ENCODE data around the gene DNAJC1.
A peak's percentile ranks its signal among the peaks of the same experiment; 100 is the strongest.

Gene DNAJC1

GRCh38 chr10:21747809-21748208, 255.7 kb downstream of the DNAJC1 start:
- DNase-seq (ENCODE audit: low spot score in 2 of 2) = no peak
- H3K4me3 ChIP-seq = no peak overlapping the region
- no peaks in the 10 kb centered on the region for H3K27me3 ChIP-seq (ENCODE audit: low read depth)
- H3K36me3 ChIP-seq (replicated peaks) = peaks cover 10% of the 10 kb centered on the region
- in situ Hi-C loops (cut with MboI; ENCODE audit: low sequenced_read_pairs) = no loop called here
- H3K4me1 ChIP-seq = peaks cover 4% of the 10 kb centered on the region
- no peaks in the 10 kb centered on the region for H3K9me3 ChIP-seq

GRCh38 chr10:21746118-21746517, 257.4 kb downstream of the DNAJC1 start:
- in situ Hi-C loops (cut with MboI; ENCODE audit: low sequenced_read_pairs) = no loop called here
- DNase-seq (ENCODE audit: low spot score in 2 of 2) = no peak
- H3K9me3 ChIP-seq = no peaks in the 10 kb centered on the region
- peaks cover 26% of the 10 kb centered on the region for H3K36me3 ChIP-seq (replicated peaks)
- H3K4me1 ChIP-seq = peaks cover under 1% of the 10 kb centered on the region; the same call in 1 of the 2 replicates
- H3K4me3 ChIP-seq = no peak overlapping the region
- H3K27me3 ChIP-seq (ENCODE audit: low read depth) = no peaks in the 10 kb centered on the region

- DNase-seq (ENCODE audit: low spot score in 2 of 2) = no peak
- Histone ChIP-seq H3K4me1 (no peaks in the 10 kb centered on the region), H3K4me3 (no peak overlapping the region), H3K9me3 (no peaks in the 10 kb centered on the region), H3K27me3 (ENCODE audit: low read depth) (no peaks in the 10 kb centered on the region), H3K36me3 (replicated peaks) (peaks cover 37% of the 10 kb centered on the region)
- in situ Hi-C loops (cut with MboI; ENCODE audit: low sequenced_read_pairs) = no loop called here
Measured at GRCh38 chr10:21744223-21744622, 259.3 kb downstream of the DNAJC1 start.

- Histone ChIP-seq H3K4me3 (no peak overlapping the region), H3K4me1 (no peaks in the 10 kb centered on the region), H3K9me3 (no peaks in the 10 kb centered on the region), H3K27me3 (ENCODE audit: low read depth) (no peaks in the 10 kb centered on the region), H3K36me3 (replicated peaks) (peaks cover 37% of the 10 kb centered on the region)
- no peak for DNase-seq (ENCODE audit: low spot score in 2 of 2)
- in situ Hi-C loops (cut with MboI; ENCODE audit: low sequenced_read_pairs) = no loop called here
Measured at GRCh38 chr10:21742740-21743412, 260.7 kb downstream of the DNAJC1 start.

GRCh38 chr10:21740989-21741388, 262.5 kb downstream of the DNAJC1 start:
- H3K27me3 ChIP-seq (ENCODE audit: low read depth) = no peaks in the 10 kb centered on the region
- no peak overlapping the region for H3K4me3 ChIP-seq
- DNase-seq (ENCODE audit: low spot score in 2 of 2) = no peak
- no peaks in the 10 kb centered on the region for H3K9me3 ChIP-seq
- H3K4me1 ChIP-seq = no peaks in the 10 kb centered on the region
- peaks cover 37% of the 10 kb centered on the region for H3K36me3 ChIP-seq (replicated peaks)
- in situ Hi-C loops (cut with MboI; ENCODE audit: low sequenced_read_pairs) = no loop called here

GRCh38 chr10:21737106-21737505, 266.4 kb downstream of the DNAJC1 start:
- no peaks in the 10 kb centered on the region for H3K27me3 ChIP-seq (ENCODE audit: low read depth)
- in situ Hi-C loops (cut with MboI; ENCODE audit: low sequenced_read_pairs) = loop anchor here (10.0 kb wide), 1 partner anchor 462 kb away; no protein-coding TSS in a partner anchor
- no peak for DNase-seq (ENCODE audit: low spot score in 2 of 2)
- H3K36me3 ChIP-seq (replicated peaks) = peaks cover 53% of the 10 kb centered on the region
- peaks cover 3% of the 10 kb centered on the region; the same call in 1 of the 2 replicates for H3K4me1 ChIP-seq
- H3K4me3 ChIP-seq = no peak overlapping the region
- H3K9me3 ChIP-seq = no peaks in the 10 kb centered on the region

- H3K36me3 ChIP-seq (replicated peaks) = peaks cover 38% of the 10 kb centered on the region
Measured at GRCh38 chr10:21733710-21734109, 269.8 kb downstream of the DNAJC1 start.

GRCh38 chr10:21732067-21732772, 271.3 kb downstream of the DNAJC1 start:
- peaks cover 38% of the 10 kb centered on the region for H3K36me3 ChIP-seq (replicated peaks)
- in situ Hi-C loops (cut with MboI; ENCODE audit: low sequenced_read_pairs) = loop anchor here (10.0 kb wide), 1 partner anchor 457 kb away; no protein-coding TSS in a partner anchor
- peak; percentile 65 to 84 for DNase-seq (ENCODE audit: low spot score in 2 of 2)
- H3K9me3 ChIP-seq = no peaks in the 10 kb centered on the region
- H3K27me3 ChIP-seq (ENCODE audit: low read depth) = no peaks in the 10 kb centered on the region
- peaks cover 15% of the 10 kb centered on the region for H3K4me1 ChIP-seq
- H3K4me3 ChIP-seq = no peak overlapping the region

More at GRCh38 chr10:21733710-21734109, 269.8 kb downstream of the DNAJC1 start:
- Histone ChIP-seq H3K4me1 (peaks cover 3% of the 10 kb centered on the region; the same call in 1 of the 2 replicates), H3K27me3 (ENCODE audit: low read depth) (no peaks in the 10 kb centered on the region), H3K4me3 (no peak overlapping the region), H3K9me3 (no peaks in the 10 kb centered on the region)
- in situ Hi-C loops (cut with MboI; ENCODE audit: low sequenced_read_pairs) = loop anchor here (10.0 kb wide), 1 partner anchor 459 kb away; no protein-coding TSS in a partner anchor
- no peak for DNase-seq (ENCODE audit: low spot score in 2 of 2)

- Histone ChIP-seq H3K4me1 (peaks cover 43% of the 10 kb centered on the region), H3K36me3 (replicated peaks) (peaks cover 19% of the 10 kb centered on the region; the same call in 1 of the 2 replicates), H3K27me3 (ENCODE audit: low read depth) (no peaks in the 10 kb centered on the region), H3K4me3 (no peak overlapping the region), H3K9me3 (no peaks in the 10 kb centered on the region)
- in situ Hi-C loops (cut with MboI; ENCODE audit: low sequenced_read_pairs) = no loop called here
- no peak for DNase-seq (ENCODE audit: low spot score in 2 of 2)
Measured at GRCh38 chr10:21728618-21729017, 274.9 kb downstream of the DNAJC1 start.

- in situ Hi-C loops (cut with MboI; ENCODE audit: low sequenced_read_pairs) = no loop called here
- no peak overlapping the region for H3K4me3 ChIP-seq
- H3K9me3 ChIP-seq = no peaks in the 10 kb centered on the region
- H3K4me1 ChIP-seq = peaks cover 43% of the 10 kb centered on the region
- peak; percentile 49 to 81 for DNase-seq (ENCODE audit: low spot score in 2 of 2)
- no peaks in the 10 kb centered on the region for H3K27me3 ChIP-seq (ENCODE audit: low read depth)
- 0 out of 2 replicates have a peak, but pooled peaks cover 9% of the 10 kb centered on the region for H3K36me3 ChIP-seq (replicated peaks)
Measured at GRCh38 chr10:21727452-21728168, 275.9 kb downstream of the DNAJC1 start.

- Histone ChIP-seq H3K9me3 (no peaks in the 10 kb centered on the region), H3K4me1 (peaks cover 40% of the 10 kb centered on the region), H3K27me3 (ENCODE audit: low read depth) (no peaks in the 10 kb centered on the region), H3K4me3 (no peak overlapping the region), H3K36me3 (replicated peaks) (0 out of 2 replicates have a peak, but pooled peaks cover 6% of the 10 kb centered on the region)
- peak; percentile 42 to 82 for DNase-seq (ENCODE audit: low spot score in 2 of 2)
- in situ Hi-C loops (cut with MboI; ENCODE audit: low sequenced_read_pairs) = no loop called here
Measured at GRCh38 chr10:21726601-21727225, 276.8 kb downstream of the DNAJC1 start.

- H3K27me3 ChIP-seq (ENCODE audit: low read depth) = no peaks in the 10 kb centered on the region
- peak; percentile 98 to 99 for DNase-seq (ENCODE audit: low spot score in 2 of 2)
- in situ Hi-C loops (cut with MboI; ENCODE audit: low sequenced_read_pairs) = no loop called here
- peaks cover 50% of the 10 kb centered on the region for H3K4me1 ChIP-seq
- 0 out of 2 replicates have a peak, but pooled peaks cover 3% of the 10 kb centered on the region for H3K36me3 ChIP-seq (replicated peaks)
- no peaks in the 10 kb centered on the region for H3K9me3 ChIP-seq
- H3K4me3 ChIP-seq = no peak overlapping the region
Measured at GRCh38 chr10:21724687-21725367, 278.7 kb downstream of the DNAJC1 start.

Data from HAP-1 (cell line).